CD4-positive, alpha-beta memory T cell (primary cell): ENCODE data around the gene OSR1. TPM values are rescaled to one million over a fixed set of nuclear protein-coding genes. Genes with fewer than 3 reads are reported as not detected.

Source experiments
- CTCF ChIA-PET: fragments of 350-600 bp; sonication (Branson Sonifier 250); formaldehyde crosslinking; loops from one replicate; lab custom pipeline; 2021; ENCODE audit warnings: inconsistent platforms; ENCODE audit not compliant: partially characterized antibody; lab: Charles Lee
- POLR2A ChIA-PET: fragments of 350-600 bp; sonication (Branson Sonifier 250); formaldehyde crosslinking; loops from one replicate; lab custom pipeline; 2021; ENCODE audit not compliant: partially characterized antibody; lab: Charles Lee
- DNase-seq, 5 donors: peaks; one replicate each; pipeline versions ENCODE4 v3.0.0 to v3.0.0-alpha.2; 2020 to 2022; ENCODE audit warnings: mixed read lengths in 1 of 5
- H3K27ac ChIP-seq: one replicate; pipeline ENCODE4 v1.7.0; 2013; ENCODE audit warnings: low read depth, low read length
- H3K27me3 ChIP-seq: 2 replicates; pipeline ENCODE4 v1.7.0; 2013; ENCODE audit warnings: mild to moderate bottlenecking, low read length, moderate library complexity; ENCODE audit not compliant: insufficient read depth
- H3K36me3 ChIP-seq: 2 replicates; pipeline ENCODE4 v1.7.0; 2013; ENCODE audit warnings: mild to moderate bottlenecking, low read length, moderate library complexity; ENCODE audit not compliant: insufficient read depth
- H3K4me1 ChIP-seq: 2 replicates; pipeline ENCODE4 v1.7.0; 2013; ENCODE audit warnings: mild to moderate bottlenecking, low read length, moderate library complexity; ENCODE audit not compliant: insufficient read depth
- H3K4me3 ChIP-seq, 2 donors: one replicate each; pipeline ENCODE4 v1.7.0; 2013; ENCODE audit warnings: low read length in 2 of 2, mild to moderate bottlenecking in 1 of 2
- H3K9me3 ChIP-seq, 2 donors: one replicate each; pipeline ENCODE4 v1.7.0; 2013; ENCODE audit warnings: low read length in 2 of 2, control low read depth in 1 of 2; ENCODE audit not compliant: control insufficient read depth in 1 of 2
- H3K27ac Mint-ChIP-seq, 7 donors: one replicate each; pipeline ENCODE4 v1.8.0; 2020 to 2021; ENCODE audit warnings: mixed read lengths in 7 of 7, mild to moderate bottlenecking in 6 of 7, inconsistent platforms in 3 of 7, moderate library complexity in 3 of 7
- H3K27me3 Mint-ChIP-seq, 2 donors: one replicate each; pipeline ENCODE4 v1.8.0; 2020 to 2021; ENCODE audit warnings: mixed read lengths in 2 of 2
- H3K36me3 Mint-ChIP-seq, 2 donors: one replicate each; pipeline ENCODE4 v1.8.0; 2020 to 2021; ENCODE audit warnings: mixed read lengths in 2 of 2, inconsistent platforms in 1 of 2, mild to moderate bottlenecking in 1 of 2
- H3K4me1 Mint-ChIP-seq, 4 donors: one replicate each; pipeline ENCODE4 v1.8.0; 2020 to 2021; ENCODE audit warnings: mixed read lengths in 4 of 4, mild to moderate bottlenecking in 1 of 4
- H3K4me3 Mint-ChIP-seq, 8 donors: one replicate each; pipeline ENCODE4 v1.8.0; 2020 to 2021; ENCODE audit warnings: mixed read lengths in 8 of 8, mild to moderate bottlenecking in 7 of 8, moderate library complexity in 6 of 8, inconsistent platforms in 3 of 8
- H3K9me3 Mint-ChIP-seq, 8 donors: one replicate each; pipeline ENCODE4 v1.8.0; 2020 to 2021; ENCODE audit warnings: mixed read lengths in 8 of 8, mild to moderate bottlenecking in 5 of 8, inconsistent platforms in 3 of 8, moderate library complexity in 1 of 8
- intact Hi-C: fragments of 100-400 bp; cut with micrococcal nuclease; formaldehyde crosslinking; loops from one replicate; pipeline ENCODE4 v1.15.1; 2023
- polyA plus RNA-seq, 2 donors: library from polyadenylated mRNA; unstranded; fragments of 300-500 nt; fragmentation: Illumina TruSeq; gene quantifications; one replicate each; pipeline ENCODE4 v1.2.3, GENCODE V29; 2021
- total RNA-seq, 2 experiments: library from RNA; stranded (reverse); gene quantifications; one replicate each; pipeline ENCODE4 v1.2.3, GENCODE V29; 2021

The OSR1 gene
- total and polyA plus RNA-seq, 4 experiments from 2014 or later, result not detected

DNA sequence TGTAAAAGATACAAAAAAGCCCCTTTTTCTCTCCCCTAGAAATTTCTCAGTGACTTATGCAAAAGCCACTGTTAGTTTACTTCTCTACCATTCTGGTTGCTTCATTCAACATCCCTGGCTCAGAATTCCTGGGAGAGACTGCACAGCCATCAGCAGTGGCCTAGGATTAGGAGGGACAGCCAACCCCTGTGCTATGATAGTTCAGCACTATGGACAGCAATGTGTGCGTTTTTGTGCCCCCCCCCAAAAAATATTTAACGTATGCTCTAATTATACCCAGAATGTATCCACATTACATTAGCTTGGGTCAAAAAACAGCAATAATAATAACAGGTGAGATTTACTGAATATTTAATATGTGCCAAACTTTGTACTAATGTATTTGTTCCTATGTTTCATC lies 29.0 kb downstream of the OSR1 start:
- ChIA-PET POLR2A (no interaction called here), CTCF (no interaction called here)
- intact Hi-C loops, result no loop called here
- no peak overlapping the region for H3K27ac Mint-ChIP-seq
- no peaks in the 10 kb centered on the region for H3K27me3 Mint-ChIP-seq
- H3K9me3 Mint-ChIP-seq, result peaks cover 0 to 2% (median 0%) of the 10 kb centered on the region in 8 donors
- H3K4me3 ChIP-seq, result no peak overlapping the region
- no peaks in the 10 kb centered on the region for H3K9me3 ChIP-seq
- H3K4me1 ChIP-seq, result no peaks in the 10 kb centered on the region
- no peaks in the 10 kb centered on the region for H3K27me3 ChIP-seq
- peaks cover 0 to 13% of the 10 kb centered on the region in 2 donors for H3K36me3 Mint-ChIP-seq
- no peak for DNase-seq
- H3K27ac ChIP-seq, result no peak overlapping the region
- no peaks in the 10 kb centered on the region for H3K36me3 ChIP-seq
- no peak overlapping the region for H3K4me3 Mint-ChIP-seq
- no peaks in the 10 kb centered on the region for H3K4me1 Mint-ChIP-seq

DNA sequence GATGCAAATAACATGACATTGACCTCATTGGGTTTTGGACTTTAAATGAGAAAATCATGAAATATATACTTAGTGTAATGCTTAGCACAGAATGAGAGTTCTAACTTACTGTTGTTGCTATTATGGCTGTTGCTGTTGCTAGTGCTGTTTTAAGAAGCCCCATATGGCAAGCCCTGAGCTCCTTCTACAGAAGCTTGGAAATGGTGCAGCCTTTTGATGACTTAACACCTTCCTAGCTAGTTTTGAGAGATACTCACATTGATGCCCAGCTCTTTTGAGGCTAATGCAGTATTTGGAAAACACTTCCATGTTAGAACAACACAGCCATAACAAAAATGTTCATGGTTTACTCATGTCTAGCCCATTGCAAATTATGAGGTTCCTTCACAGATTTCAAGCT lies 30.9 kb downstream of the OSR1 start:
- POLR2A ChIA-PET, result no interaction called here
- CTCF ChIA-PET, result no interaction called here
- intact Hi-C loops, result no loop called here
- Histone ChIP-seq H3K9me3 (no peaks in the 10 kb centered on the region), H3K27me3 (no peaks in the 10 kb centered on the region), H3K36me3 (no peaks in the 10 kb centered on the region), H3K27ac (no peak overlapping the region), H3K4me3 (no peak overlapping the region), H3K4me1 (no peaks in the 10 kb centered on the region)
- peaks cover 0 to 8% of the 10 kb centered on the region in 2 donors for H3K36me3 Mint-ChIP-seq
- no peak overlapping the region for H3K27ac Mint-ChIP-seq
- H3K4me3 Mint-ChIP-seq, result no peak overlapping the region
- peaks cover 0 to 2% (median 0%) of the 10 kb centered on the region in 8 donors for H3K9me3 Mint-ChIP-seq
- DNase-seq, result no peak
- H3K27me3 Mint-ChIP-seq, result no peaks in the 10 kb centered on the region
- H3K4me1 Mint-ChIP-seq, result no peaks in the 10 kb centered on the region

DNA sequence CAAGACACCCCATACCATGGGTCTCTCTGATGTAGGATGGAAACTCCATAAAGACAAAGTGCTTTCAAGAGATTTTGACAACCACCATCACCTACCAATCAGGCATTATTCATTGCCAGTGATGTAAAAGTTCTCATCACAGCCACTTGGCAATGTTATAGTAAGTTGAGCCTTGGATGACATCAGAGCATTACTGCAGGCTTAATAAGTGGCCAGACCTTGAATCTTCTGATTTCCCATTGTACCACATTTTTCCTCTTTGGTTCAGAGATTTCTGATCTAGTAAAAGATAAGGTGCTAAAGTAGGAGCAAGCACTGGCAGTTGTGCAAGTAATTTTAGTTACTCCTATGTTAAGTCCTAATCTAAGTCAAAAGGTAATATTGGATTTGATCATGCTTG lies 36.5 kb downstream of the OSR1 start:
- Mint-ChIP-seq H3K4me1 (no peaks in the 10 kb centered on the region), H3K36me3 (peaks cover 0 to 25% of the 10 kb centered on the region in 2 donors), H3K9me3 (peaks cover 0 to 3% (median 0%) of the 10 kb centered on the region in 8 donors), H3K4me3 (no peak overlapping the region), H3K27me3 (peaks cover 2 to 6% of the 10 kb centered on the region in 2 donors), H3K27ac (no peak overlapping the region)
- intact Hi-C loops, result no loop called here
- POLR2A ChIA-PET, result no interaction called here
- no peaks in the 10 kb centered on the region for H3K36me3 ChIP-seq
- H3K27ac ChIP-seq, result no peak overlapping the region
- no peaks in the 10 kb centered on the region for H3K27me3 ChIP-seq
- CTCF ChIA-PET, result no interaction called here
- no peaks in the 10 kb centered on the region for H3K9me3 ChIP-seq
- H3K4me1 ChIP-seq, result no peaks in the 10 kb centered on the region
- DNase-seq, result no peak
- H3K4me3 ChIP-seq, result no peak overlapping the region

DNA sequence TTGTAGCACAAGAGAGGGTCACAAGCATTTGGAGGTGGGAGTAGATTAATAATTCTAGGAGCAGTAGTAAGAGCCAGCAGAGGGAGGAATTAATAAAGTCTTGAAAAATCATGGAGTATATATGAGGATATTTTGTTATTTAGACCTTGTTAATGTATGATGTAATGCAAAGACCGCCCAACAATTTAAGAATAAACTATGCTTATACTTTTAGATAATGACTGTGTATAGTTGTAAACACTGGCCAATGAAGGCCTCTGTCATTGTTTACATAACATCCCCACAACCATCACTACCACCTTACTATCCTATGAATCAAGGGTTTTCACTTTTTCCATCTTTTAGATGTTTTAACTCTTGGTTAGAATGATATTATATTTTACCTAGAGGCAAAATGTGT lies 37.6 kb downstream of the OSR1 start:
- no peaks in the 10 kb centered on the region for H3K27me3 ChIP-seq
- Mint-ChIP-seq H3K9me3 (peaks cover 0 to 3% (median 0%) of the 10 kb centered on the region in 8 donors), H3K4me1 (no peaks in the 10 kb centered on the region), H3K36me3 (peaks cover 0 to 25% of the 10 kb centered on the region in 2 donors), H3K27ac (no peak overlapping the region), H3K27me3 (peaks cover 2 to 6% of the 10 kb centered on the region in 2 donors), H3K4me3 (no peak overlapping the region)
- CTCF ChIA-PET, result no interaction called here
- POLR2A ChIA-PET, result no interaction called here
- H3K9me3 ChIP-seq, result no peaks in the 10 kb centered on the region
- DNase-seq, result no peak
- no peaks in the 10 kb centered on the region for H3K36me3 ChIP-seq
- H3K4me3 ChIP-seq, result no peak overlapping the region
- no peak overlapping the region for H3K27ac ChIP-seq
- intact Hi-C loops, result no loop called here
- no peaks in the 10 kb centered on the region for H3K4me1 ChIP-seq

DNA sequence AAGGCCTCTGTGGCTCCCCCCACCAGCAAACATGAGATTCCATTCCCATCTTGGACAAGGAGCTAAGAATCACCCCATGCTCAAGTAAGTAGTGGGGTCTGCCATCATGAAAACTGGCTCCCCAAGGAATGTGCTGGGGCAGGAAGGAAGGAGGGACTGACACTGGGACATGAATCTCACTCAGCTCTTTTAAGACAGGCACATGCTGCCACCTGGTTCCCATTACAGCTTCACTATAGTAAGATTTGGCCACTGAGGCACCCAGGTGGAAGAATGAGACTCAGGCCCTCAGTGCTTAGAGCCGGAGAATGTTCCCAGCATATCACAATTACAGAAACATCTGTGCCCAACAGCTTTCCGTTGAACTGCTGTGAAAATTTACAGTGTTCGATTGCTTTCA lies 38.7 kb downstream of the OSR1 start:
- DNase-seq, result no peak
- no peaks in the 10 kb centered on the region for H3K9me3 ChIP-seq
- peaks cover 2 to 6% of the 10 kb centered on the region in 2 donors for H3K27me3 Mint-ChIP-seq
- H3K27ac Mint-ChIP-seq, result no peak overlapping the region
- no peaks in the 10 kb centered on the region for H3K4me1 Mint-ChIP-seq
- H3K36me3 ChIP-seq, result no peaks in the 10 kb centered on the region
- ChIA-PET POLR2A (no interaction called here), CTCF (interaction anchor here (0.8 kb wide), 1 partner anchor 13 kb away, joined by 4 read pairs; no protein-coding TSS in a partner anchor)
- no peak overlapping the region for H3K4me3 ChIP-seq
- H3K27ac ChIP-seq, result no peak overlapping the region
- H3K36me3 Mint-ChIP-seq, result peaks cover 0 to 25% of the 10 kb centered on the region in 2 donors
- peaks cover 0 to 3% (median 0%) of the 10 kb centered on the region in 8 donors for H3K9me3 Mint-ChIP-seq
- no peaks in the 10 kb centered on the region for H3K4me1 ChIP-seq
- intact Hi-C loops, result no loop called here
- H3K27me3 ChIP-seq, result no peaks in the 10 kb centered on the region
- H3K4me3 Mint-ChIP-seq, result no peak overlapping the region

DNA sequence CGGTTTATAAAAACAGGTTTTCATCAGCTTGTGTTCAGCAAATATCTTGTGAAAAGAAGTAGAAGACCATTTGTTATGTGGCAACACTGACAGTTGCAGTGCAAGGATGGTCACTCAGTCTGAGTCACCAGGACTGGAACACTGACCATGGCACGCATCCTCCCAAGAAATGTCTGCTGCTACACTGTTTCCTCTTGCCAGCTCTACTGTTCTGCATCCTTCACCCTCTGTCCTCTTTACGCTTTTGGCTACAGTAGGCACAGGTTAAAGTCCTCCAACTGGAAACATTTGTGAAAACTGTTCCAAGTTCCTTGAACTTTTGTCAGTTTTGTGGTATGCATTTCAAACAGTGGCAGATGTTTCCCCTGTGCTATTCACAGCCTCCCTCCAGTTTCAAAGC lies 39.4 kb downstream of the OSR1 start:
- H3K4me3 ChIP-seq, result no peak overlapping the region
- CTCF ChIA-PET, result no interaction called here

GRCh38 chr2:19313553-19313952 lies 44.9 kb downstream of the OSR1 start:
- ChIA-PET CTCF (interaction anchor here (0.7 kb wide), 1 partner anchor 22 kb away, joined by 3 read pairs; no protein-coding TSS in a partner anchor), POLR2A (no interaction called here)
- Histone ChIP-seq H3K27me3 (no peaks in the 10 kb centered on the region), H3K27ac (no peak overlapping the region), H3K4me1 (no peaks in the 10 kb centered on the region), H3K36me3 (no peaks in the 10 kb centered on the region), H3K9me3 (no peaks in the 10 kb centered on the region), H3K4me3 (no peak overlapping the region)
- no peak for DNase-seq
- Mint-ChIP-seq H3K36me3 (no peaks in the 10 kb centered on the region), H3K4me1 (no peaks in the 10 kb centered on the region), H3K4me3 (no peak overlapping the region), H3K9me3 (peaks cover 0 to 5% (median under 1%) of the 10 kb centered on the region in 8 donors), H3K27me3 (peaks cover 0 to 1% of the 10 kb centered on the region in 2 donors), H3K27ac (no peak overlapping the region)
- intact Hi-C loops, result no loop called here

More for the DNA sequence above, 39.4 kb downstream of the OSR1 start:
- no peaks in the 10 kb centered on the region for H3K36me3 ChIP-seq
- H3K27ac ChIP-seq, result no peak overlapping the region
- no peaks in the 10 kb centered on the region for H3K4me1 ChIP-seq
- intact Hi-C loops, result no loop called here
- no peaks in the 10 kb centered on the region for H3K9me3 ChIP-seq
- H3K27ac Mint-ChIP-seq, result no peak overlapping the region
- H3K4me1 Mint-ChIP-seq, result no peaks in the 10 kb centered on the region
- H3K4me3 Mint-ChIP-seq, result no peak overlapping the region
- H3K27me3 Mint-ChIP-seq, result peaks cover 2 to 6% of the 10 kb centered on the region in 2 donors
- no peaks in the 10 kb centered on the region for H3K27me3 ChIP-seq
- peaks cover 0 to 3% (median 0%) of the 10 kb centered on the region in 8 donors for H3K9me3 Mint-ChIP-seq
- no peak for DNase-seq
- H3K36me3 Mint-ChIP-seq, result peaks cover 0 to 24% of the 10 kb centered on the region in 2 donors
- POLR2A ChIA-PET, result no interaction called here
